GM12892 (cell line): ENCODE data around the gene BICRA.

ENCODE experiments used
- POLR2A ChIP-seq: IDR thresholded peaks from 2 replicates; pipeline ENCODE4 v1.6.1; 2011; ENCODE audit warnings: low read depth, low read length, control low read depth
- POLR2AphosphoS5 ChIP-seq: IDR thresholded peaks from 2 replicates; pipeline ENCODE4 v1.6.1; 2011; ENCODE audit warnings: low read depth, low read length, control low read depth
- TAF1 ChIP-seq: IDR thresholded peaks from 2 replicates; pipeline ENCODE4 v1.6.1; 2011; ENCODE audit warnings: low read depth, mild to moderate bottlenecking, control low read depth, low read length, borderline replicate concordance

DNA sequence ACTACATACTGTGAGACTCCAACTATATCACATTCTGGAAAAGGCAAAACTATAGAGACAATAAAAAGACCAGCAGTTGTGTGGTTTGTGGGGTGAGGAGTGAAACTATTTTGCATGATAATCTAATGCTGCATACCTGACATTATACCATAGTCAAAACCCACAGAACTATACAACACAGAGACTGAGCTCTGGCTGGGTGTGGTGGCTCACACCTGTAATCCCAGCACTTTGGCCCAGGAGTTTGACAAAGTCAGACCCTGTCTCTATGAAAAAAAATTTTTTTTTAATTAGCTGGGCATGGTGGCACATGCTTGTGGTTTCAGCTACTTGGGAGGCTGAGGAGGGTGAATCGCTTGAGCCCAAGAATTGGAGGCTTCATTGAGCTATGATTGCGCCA lies 47.9 kb upstream of the BICRA start:
- TF ChIP-seq TAF1 (no peak), POLR2AphosphoS5 (no peak), POLR2A (no peak)
